ENCODE measurements around the gene CDH18.

The CDH18 gene

GRCh38 chr5:19685473-19685872, 302.5 kb downstream of the CDH18 start:
- no peak for DNase-seq (ENCODE audit: low spot score)
- CTCF ChIA-PET, result no interaction called here
- TF ChIP-seq CTCF (conservative IDR thresholded peaks at IDR 0.05; ENCODE audit: low read depth), result no peak
- no peak overlapping the region for H3K27ac ChIP-seq
- POLR2A ChIA-PET (ENCODE audit: low non-redundant PET), result no interaction called here

- TF ChIP-seq CTCF (conservative IDR thresholded peaks at IDR 0.05; ENCODE audit: low read depth), result no peak
- ChIA-PET POLR2A (ENCODE audit: low non-redundant PET) (no interaction called here), CTCF (no interaction called here)
- no peak overlapping the region for H3K27ac ChIP-seq
- no peak for DNase-seq (ENCODE audit: low spot score)
Measured at GRCh38 chr5:19676895-19677294, 311.1 kb downstream of the CDH18 start.

GRCh38 chr5:19660679-19661078, 327.3 kb downstream of the CDH18 start:
- ChIA-PET POLR2A (ENCODE audit: low non-redundant PET) (no interaction called here), CTCF (no interaction called here)
- H3K27ac ChIP-seq, result no peak overlapping the region
- no peak for DNase-seq (ENCODE audit: low spot score)
- TF ChIP-seq CTCF (conservative IDR thresholded peaks at IDR 0.05; ENCODE audit: low read depth), result no peak

GRCh38 chr5:19655627-19656026, 332.4 kb downstream of the CDH18 start:
- CTCF ChIA-PET, result no interaction called here
- POLR2A ChIA-PET (ENCODE audit: low non-redundant PET), result no interaction called here
- no peak for TF ChIP-seq CTCF (conservative IDR thresholded peaks at IDR 0.05; ENCODE audit: low read depth)
- H3K27ac ChIP-seq, result no peak overlapping the region
- no peak for DNase-seq (ENCODE audit: low spot score)

GRCh38 chr5:19638461-19638860, 349.5 kb downstream of the CDH18 start:
- CTCF ChIA-PET, result interaction anchor here (0.6 to 0.7 kb wide), 2 partner anchors 13 to 481 kb away, joined by 3 to 4 read pairs; no protein-coding TSS in a partner anchor
- POLR2A ChIA-PET (ENCODE audit: low non-redundant PET), result interaction anchor here (0.6 to 0.7 kb wide), 2 partner anchors 636 to 806 kb away, joined by 3 to 5 read pairs; no protein-coding TSS in a partner anchor
- no peak for DNase-seq (ENCODE audit: low spot score)

GRCh38 chr5:19630876-19631275, 357.1 kb downstream of the CDH18 start:
- ChIA-PET CTCF (interaction anchor here (0.6 to 0.7 kb wide), 2 partner anchors 25 to 660 kb away, joined by 3 to 4 read pairs; no protein-coding TSS in a partner anchor), POLR2A (ENCODE audit: low non-redundant PET) (no interaction called here)
- DNase-seq (ENCODE audit: low spot score), result no peak
- H3K27ac ChIP-seq, result no peak overlapping the region
- TF ChIP-seq CTCF (conservative IDR thresholded peaks at IDR 0.05; ENCODE audit: low read depth), result no peak

More at GRCh38 chr5:19638461-19638860, 349.5 kb downstream of the CDH18 start:
- TF ChIP-seq CTCF (conservative IDR thresholded peaks at IDR 0.05; ENCODE audit: low read depth), result no peak
- no peak overlapping the region for H3K27ac ChIP-seq

Data from RWPE1 (cell line).